Transverse colon (tissue), 4 donors: ENCODE data around the gene MROH2A. TPM values are rescaled to one million over a fixed set of nuclear protein-coding genes. Genes with fewer than 3 reads are reported as not detected.

Experiments
- DNase-seq: peaks from one replicate; pipeline ENCODE4 v3.0.0-alpha.2; 2019
- H3K27ac ChIP-seq, 4 donors: fragments of 200-600 bp; sonication (generic); 2 replicates each; pipeline ENCODE4 v1.5.1; 2016 to 2018; ENCODE audit warnings: inconsistent platforms in 4 of 4
- H3K27me3 ChIP-seq: fragments of 200-600 bp; sonication (generic); 2 replicates; pipeline ENCODE4 v1.5.1; 2017; ENCODE audit warnings: inconsistent platforms
- H3K36me3 ChIP-seq, 4 donors: fragments of 200-600 bp; sonication (generic); 2 replicates each; pipeline ENCODE4 v1.5.1; 2017 to 2019; ENCODE audit warnings: inconsistent platforms in 4 of 4
- H3K4me1 ChIP-seq, 4 donors: fragments of 200-600 bp; sonication (generic); 2 replicates each; pipeline ENCODE4 v1.5.1; 2017 to 2020; ENCODE audit warnings: inconsistent platforms in 4 of 4
- H3K4me3 ChIP-seq, 4 donors: fragments of 200-600 bp; sonication (generic); 1 replicate in 1 of 4; 2 replicates in 3 of 4; pipeline versions ENCODE4 v1.5.1 to v1.6.1; 2017 to 2019; ENCODE audit warnings: inconsistent platforms in 4 of 4
- H3K9me3 ChIP-seq, 2 donors: fragments of 200-600 bp; sonication (generic); 2 replicates each; pipeline ENCODE4 v1.5.1; 2017 to 2019; ENCODE audit warnings: inconsistent platforms in 2 of 2
- CTCF ChIP-seq, 5 experiments: fragments of 200-600 bp in 3 of 5; fragments of 450-650 bp in 2 of 5; sonication (generic) in 3 of 5; IDR thresholded peaks; 1 replicate in 2 of 5; 2 replicates in 3 of 5; pipeline ENCODE4 v1.5.1; 2016 to 2017; ENCODE audit warnings: antibody characterized with exemption in 5 of 5, inconsistent platforms in 3 of 5, mild to moderate bottlenecking in 2 of 5, moderate library complexity in 1 of 5
- EP300 ChIP-seq: sonication (generic); formaldehyde crosslinking; IDR thresholded peaks from one replicate; pipeline ENCODE4 v1.6.1; 2017; ENCODE audit warnings: antibody characterized with exemption, low read depth
- POLR2A ChIP-seq: fragments of 450-650 bp; IDR thresholded peaks from one replicate; pipeline ENCODE4 v1.6.1; 2016; ENCODE audit warnings: antibody characterized with exemption, mild to moderate bottlenecking, moderate library complexity
- POLR2AphosphoS5 ChIP-seq, 3 donors: sonication (generic); formaldehyde crosslinking; IDR thresholded peaks; one replicate each; pipeline ENCODE4 v1.6.1; 2016; ENCODE audit warnings: antibody characterized with exemption in 3 of 3
- WGBS, 2 donors: methylation state at CpG; one replicate each; pipeline ENCODE4 v1.1.5; 2018; ENCODE audit warnings: low coverage in 1 of 2; 5-methylcytosine and 5-hydroxymethylcytosine counted together
- in situ Hi-C, 4 donors: fragments of 200-750 bp; cut with MboI; loops; one replicate each; pipeline versions ENCODE4 v1.15.0 to v1.15.1; 2017; ENCODE audit warnings: low sequenced_read_pairs in 3 of 4, low pct_ligation_motif_present in 1 of 4, low pct_unique_long_range_greater_than_20kb in 1 of 4
- intact Hi-C: fragments of 100-400 bp; cut with DNase I; formaldehyde crosslinking; loops from one replicate; pipeline ENCODE4 v1.15.1; 2023; ENCODE audit warnings: low total_unique reads
- total RNA-seq, 4 donors: library from RNA; depleted of rRNA; stranded (reverse); fragments of >200 nt; gene quantifications; one replicate each; pipeline ENCODE4 v1.1.0, GENCODE V29; 2016

The MROH2A gene
- total RNA-seq, 4 donors from 2014 or later, result 0.14 TPM; not detected in 3

GRCh38 chr2:233769260-233769659, 8.9 kb upstream of the MROH2A start:
- Histone ChIP-seq H3K9me3 (no peaks in the 10 kb centered on the region), H3K27ac (no peak overlapping the region), H3K36me3 (no peaks in the 10 kb centered on the region), H3K4me3 (no peak overlapping the region), H3K4me1 (peaks cover 0 to 5% (median 0%) of the 10 kb centered on the region in 4 donors), H3K27me3 (no peaks in the 10 kb centered on the region)
- in situ Hi-C loops, result no loop called here
- DNase-seq, result no peak
- 91 to 95% methylated on average over 7 to 9 of the region's 9 CpGs for WGBS, 2 donors
- intact Hi-C loops, result no loop called here
- no peak for TF ChIP-seq CTCF (IDR thresholded peaks at IDR 0.05)
- no peak for TF ChIP-seq EP300
- no peak for TF ChIP-seq POLR2A
- no peak for TF ChIP-seq POLR2AphosphoS5 (IDR thresholded peaks at IDR 0.05)

- in situ Hi-C loops, result no loop called here
- 87% methylated on average over 16 of the region's 16 CpGs; no CpG with 5 or more reads in 1 of the 2 donors for WGBS, 2 donors
- H3K27me3 ChIP-seq, result no peaks in the 10 kb centered on the region
- intact Hi-C loops, result no loop called here
- H3K9me3 ChIP-seq, result no peaks in the 10 kb centered on the region
- TF ChIP-seq EP300 (no peak), POLR2AphosphoS5 (IDR thresholded peaks at IDR 0.05) (no peak), CTCF (IDR thresholded peaks at IDR 0.05) (no peak), POLR2A (no peak)
- no peak for DNase-seq
- no peaks in the 10 kb centered on the region for H3K4me1 ChIP-seq
- no peak overlapping the region for H3K27ac ChIP-seq
- H3K4me3 ChIP-seq, result no peak overlapping the region
- H3K36me3 ChIP-seq, result no peaks in the 10 kb centered on the region
These were observed 6.0 kb upstream of the MROH2A start for GRCh38 chr2:233772153-233772552.

- no peaks in the 10 kb centered on the region for H3K9me3 ChIP-seq
- H3K4me3 ChIP-seq, result no peak overlapping the region
- no peaks in the 10 kb centered on the region for H3K4me1 ChIP-seq
- H3K27me3 ChIP-seq, result no peaks in the 10 kb centered on the region
- DNase-seq, result no peak
- TF ChIP-seq POLR2AphosphoS5 (IDR thresholded peaks at IDR 0.05) (no peak), CTCF (IDR thresholded peaks at IDR 0.05) (no peak), POLR2A (no peak), EP300 (no peak)
- no peak overlapping the region for H3K27ac ChIP-seq
- in situ Hi-C loops, result no loop called here
- WGBS, 2 donors, result 75 to 86% methylated on average over 4 to 5 of the region's 5 CpGs
- intact Hi-C loops, result no loop called here
- no peaks in the 10 kb centered on the region for H3K36me3 ChIP-seq
These were observed 5.5 kb upstream of the MROH2A start for GRCh38 chr2:233772583-233772982.

- Histone ChIP-seq H3K9me3 (no peaks in the 10 kb centered on the region), H3K27me3 (no peaks in the 10 kb centered on the region), H3K36me3 (no peaks in the 10 kb centered on the region), H3K27ac (no peak overlapping the region), H3K4me1 (no peaks in the 10 kb centered on the region), H3K4me3 (no peak overlapping the region)
- TF ChIP-seq CTCF (IDR thresholded peaks at IDR 0.05) (no peak), EP300 (no peak), POLR2A (no peak), POLR2AphosphoS5 (IDR thresholded peaks at IDR 0.05) (no peak)
- 93 to 97% methylated on average over 4 to 5 of the region's 5 CpGs for WGBS, 2 donors
- intact Hi-C loops, result no loop called here
- in situ Hi-C loops, result no loop called here
- DNase-seq, result no peak
These were observed 4.3 kb upstream of the MROH2A start for GRCh38 chr2:233773854-233774253.
